Gastroesophageal sphincter (tissue), 3 donors: ENCODE data around the gene PRSS56.

Source experiments
- EP300 ChIP-seq: sonication (generic); formaldehyde crosslinking; IDR thresholded peaks from one replicate; pipeline ENCODE4 v1.6.1; 2017; ENCODE audit warnings: antibody characterized with exemption, mild to moderate bottlenecking
- POLR2A ChIP-seq, 2 donors: fragments of 450-650 bp; IDR thresholded peaks; one replicate each; pipeline ENCODE4 v1.6.1; 2017; ENCODE audit warnings: antibody characterized with exemption in 2 of 2, mild to moderate bottlenecking in 2 of 2, moderate library complexity in 1 of 2
- TF ChIP-seq, protein P1 (sequence below), 4 experiments: fragments of 200-600 bp in 2 of 4; fragments of 450-650 bp in 2 of 4; sonication (generic) in 1 of 4; IDR thresholded peaks; one replicate each; pipeline ENCODE4 v1.5.1; 2017 to 2019; ENCODE audit warnings: antibody characterized with exemption in 4 of 4, mild to moderate bottlenecking in 2 of 4, moderate library complexity in 2 of 4

DNA sequence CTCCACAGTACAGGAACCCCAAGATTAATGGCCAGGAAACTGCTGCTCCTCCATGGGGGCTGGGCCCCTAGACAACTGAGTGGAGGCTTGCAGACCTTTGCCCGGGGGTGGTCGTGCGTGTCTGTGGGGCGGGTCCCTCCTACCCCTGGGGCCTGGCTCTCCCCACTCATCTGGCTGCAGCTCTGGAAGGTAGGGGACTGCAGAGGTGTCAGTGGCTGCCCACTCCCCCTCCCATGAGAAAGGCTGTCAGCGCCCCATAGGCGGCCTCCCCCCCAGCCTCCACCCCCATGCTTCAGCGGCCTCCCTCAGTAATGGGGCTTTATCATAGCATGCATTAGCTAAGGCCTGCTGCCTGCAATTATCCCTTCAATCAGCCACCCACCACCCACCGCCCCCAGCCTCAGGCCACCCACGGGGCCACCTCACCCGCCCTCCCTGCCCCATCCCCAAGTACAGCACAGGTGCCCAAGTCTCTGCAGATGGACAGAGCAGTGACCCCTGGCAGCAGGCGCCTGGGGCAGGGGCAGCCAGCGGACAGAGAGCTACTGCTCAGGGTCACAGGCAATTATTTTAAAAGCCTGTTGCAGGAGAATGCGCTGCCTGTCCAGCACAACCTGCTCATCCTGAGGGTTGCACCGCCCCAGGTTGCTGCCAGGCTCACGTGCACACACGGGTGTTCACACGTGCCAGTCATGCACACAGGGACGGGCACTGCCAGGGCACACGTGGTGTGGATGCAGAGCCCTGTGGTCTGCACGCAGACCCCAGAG, 23.5 kb upstream of the PRSS56 start:
- TF ChIP-seq, protein P1, sequence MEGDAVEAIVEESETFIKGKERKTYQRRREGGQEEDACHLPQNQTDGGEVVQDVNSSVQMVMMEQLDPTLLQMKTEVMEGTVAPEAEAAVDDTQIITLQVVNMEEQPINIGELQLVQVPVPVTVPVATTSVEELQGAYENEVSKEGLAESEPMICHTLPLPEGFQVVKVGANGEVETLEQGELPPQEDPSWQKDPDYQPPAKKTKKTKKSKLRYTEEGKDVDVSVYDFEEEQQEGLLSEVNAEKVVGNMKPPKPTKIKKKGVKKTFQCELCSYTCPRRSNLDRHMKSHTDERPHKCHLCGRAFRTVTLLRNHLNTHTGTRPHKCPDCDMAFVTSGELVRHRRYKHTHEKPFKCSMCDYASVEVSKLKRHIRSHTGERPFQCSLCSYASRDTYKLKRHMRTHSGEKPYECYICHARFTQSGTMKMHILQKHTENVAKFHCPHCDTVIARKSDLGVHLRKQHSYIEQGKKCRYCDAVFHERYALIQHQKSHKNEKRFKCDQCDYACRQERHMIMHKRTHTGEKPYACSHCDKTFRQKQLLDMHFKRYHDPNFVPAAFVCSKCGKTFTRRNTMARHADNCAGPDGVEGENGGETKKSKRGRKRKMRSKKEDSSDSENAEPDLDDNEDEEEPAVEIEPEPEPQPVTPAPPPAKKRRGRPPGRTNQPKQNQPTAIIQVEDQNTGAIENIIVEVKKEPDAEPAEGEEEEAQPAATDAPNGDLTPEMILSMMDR (IDR thresholded peaks at IDR 0.05) = no peak
- TF ChIP-seq EP300 (no peak), POLR2A (IDR thresholded peaks at IDR 0.05) (no peak)
